CD4-positive, alpha-beta T cell (primary cell): ENCODE measurements around the gene C16orf46. TPM values are rescaled to one million over a fixed set of nuclear protein-coding genes. Genes with fewer than 3 reads are reported as not detected.

ENCODE experiments used
- ATAC-seq: fragments of 200-7000 bp; cut with Tn5 transposase; one replicate; pipeline ENCODE4 v1.10.0; 2022; ENCODE audit warnings: mild to moderate bottlenecking; ENCODE audit not compliant: poor library complexity
- CTCF ChIA-PET: fragments of 350-600 bp; sonication (Branson Sonifier 250); formaldehyde crosslinking; loops from one replicate; lab custom pipeline; 2021; ENCODE audit warnings: antibody characterized with exemption, inconsistent platforms; lab: Charles Lee
- POLR2A ChIA-PET: fragments of 350-600 bp; sonication (Branson Sonifier 250); formaldehyde crosslinking; loops from one replicate; lab custom pipeline; 2021; ENCODE audit warnings: antibody characterized with exemption, inconsistent platforms; lab: Charles Lee
- DNase-seq, 14 experiments: peaks; one replicate each; pipeline ENCODE4 v3.0.0-alpha.2; 2013 to 2020; ENCODE audit warnings: mixed read lengths in 2 of 14
- H3K27ac ChIP-seq, 2 donors: one replicate each; pipeline versions ENCODE4 v1.5.1 to v1.7.0; 2013; ENCODE audit warnings: low read length in 2 of 2, low read depth in 1 of 2, mild to moderate bottlenecking in 1 of 2
- H3K27me3 ChIP-seq, 2 experiments: 1 replicate in 1 of 2; 2 replicates in 1 of 2; pipeline versions ENCODE4 v1.6.1 to v1.7.0; 2013; ENCODE audit warnings: low read length in 2 of 2, control low read depth in 1 of 2, mild to moderate bottlenecking in 1 of 2, moderate library complexity in 1 of 2; ENCODE audit not compliant: insufficient read depth in 2 of 2, control insufficient read depth in 1 of 2
- H3K36me3 ChIP-seq: one replicate; pipeline ENCODE4 v1.6.1; 2013; ENCODE audit warnings: low read length, control low read depth; ENCODE audit not compliant: insufficient read depth
- H3K4me1 ChIP-seq: one replicate; pipeline ENCODE4 v1.6.1; 2013; ENCODE audit warnings: low read length, control low read depth; ENCODE audit not compliant: insufficient read depth
- H3K4me3 ChIP-seq: one replicate; pipeline ENCODE4 v1.5.1; 2013; ENCODE audit warnings: mild to moderate bottlenecking, low read length, moderate library complexity
- H3K9me3 ChIP-seq, 2 experiments: 1 replicate in 1 of 2; 2 replicates in 1 of 2; pipeline versions ENCODE4 v1.6.1 to v1.7.0; 2013; ENCODE audit warnings: low read length in 2 of 2, mild to moderate bottlenecking in 2 of 2, control low read depth in 1 of 2, moderate library complexity in 1 of 2; ENCODE audit not compliant: control insufficient read depth in 1 of 2, insufficient read depth in 1 of 2
- H3K27ac Mint-ChIP-seq: one replicate; pipeline ENCODE4 v1.8.0; 2020; ENCODE audit warnings: mixed read lengths
- H3K27me3 Mint-ChIP-seq: one replicate; pipeline ENCODE4 v1.8.0; 2021; ENCODE audit warnings: mixed read lengths
- H3K36me3 Mint-ChIP-seq: one replicate; pipeline ENCODE4 v1.8.0; 2021; ENCODE audit warnings: low read depth, mixed read lengths
- H3K4me1 Mint-ChIP-seq: one replicate; pipeline ENCODE4 v1.8.0; 2021; ENCODE audit warnings: low read depth, mixed read lengths
- H3K4me3 Mint-ChIP-seq: one replicate; pipeline ENCODE4 v1.8.0; 2020; ENCODE audit warnings: mild to moderate bottlenecking, mixed read lengths
- H3K9me3 Mint-ChIP-seq: one replicate; pipeline ENCODE4 v1.8.0; 2020; ENCODE audit warnings: mixed read lengths
- intact Hi-C, 2 experiments: fragments of 100-400 bp; cut with DNase I in 1 of 2; cut with micrococcal nuclease in 1 of 2; formaldehyde crosslinking; loops; one replicate each; pipeline versions ENCODE4 v1.15.1 to v1.9.0; 2023 to 2025; cut with DNase I, micrococcal nuclease
- total RNA-seq, 174 experiments: library from RNA in 2 of 174; stranded (reverse) in 2 of 174; gene quantifications; one replicate each; pipeline ENCODE4 v1.2.3 and lab custom pipeline; 2021 to 2026
- TF ChIP-seq, protein P1 (sequence below): fragments of 200-600 bp; IDR thresholded peaks from one replicate; pipeline ENCODE4 v1.8.0; 2022; ENCODE audit warnings: antibody characterized with exemption, mild to moderate bottlenecking

C16orf46 gene
- total RNA-seq, 2 experiments from 2014 or later, result 0.55 TPM; not detected in 1

DNA sequence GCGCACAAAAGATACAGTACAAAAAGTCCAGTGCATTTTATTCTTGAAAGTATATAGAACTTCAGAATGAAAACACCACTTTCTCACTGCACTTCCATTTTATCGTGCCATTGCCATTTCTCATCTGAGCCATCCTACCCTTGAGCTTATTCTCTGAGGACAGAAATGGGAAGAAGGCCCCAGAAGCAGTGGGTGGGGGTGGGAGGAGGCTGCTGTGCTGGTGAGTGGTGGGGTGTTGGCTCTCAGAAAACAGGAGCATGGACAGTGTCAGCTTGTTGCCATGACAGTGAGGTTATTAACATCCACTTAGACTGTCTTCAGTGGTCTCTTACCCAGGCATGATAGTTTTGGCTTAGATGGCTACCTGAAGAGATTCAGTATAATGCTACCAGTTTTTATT is 36.9 kb downstream of the C16orf46 start:
- DNase-seq, result no peak
- TF ChIP-seq, protein P1, sequence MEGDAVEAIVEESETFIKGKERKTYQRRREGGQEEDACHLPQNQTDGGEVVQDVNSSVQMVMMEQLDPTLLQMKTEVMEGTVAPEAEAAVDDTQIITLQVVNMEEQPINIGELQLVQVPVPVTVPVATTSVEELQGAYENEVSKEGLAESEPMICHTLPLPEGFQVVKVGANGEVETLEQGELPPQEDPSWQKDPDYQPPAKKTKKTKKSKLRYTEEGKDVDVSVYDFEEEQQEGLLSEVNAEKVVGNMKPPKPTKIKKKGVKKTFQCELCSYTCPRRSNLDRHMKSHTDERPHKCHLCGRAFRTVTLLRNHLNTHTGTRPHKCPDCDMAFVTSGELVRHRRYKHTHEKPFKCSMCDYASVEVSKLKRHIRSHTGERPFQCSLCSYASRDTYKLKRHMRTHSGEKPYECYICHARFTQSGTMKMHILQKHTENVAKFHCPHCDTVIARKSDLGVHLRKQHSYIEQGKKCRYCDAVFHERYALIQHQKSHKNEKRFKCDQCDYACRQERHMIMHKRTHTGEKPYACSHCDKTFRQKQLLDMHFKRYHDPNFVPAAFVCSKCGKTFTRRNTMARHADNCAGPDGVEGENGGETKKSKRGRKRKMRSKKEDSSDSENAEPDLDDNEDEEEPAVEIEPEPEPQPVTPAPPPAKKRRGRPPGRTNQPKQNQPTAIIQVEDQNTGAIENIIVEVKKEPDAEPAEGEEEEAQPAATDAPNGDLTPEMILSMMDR, result no peak
- H3K4me3 Mint-ChIP-seq, result no peak overlapping the region
- no peak for ATAC-seq
- ChIA-PET CTCF (interaction anchor here (1.3 to 8.0 kb wide), 2 partner anchors 17 to 36 kb away, joined by 3 to 80 read pairs; partner anchors contain the start of genes CENPN and CMC2), POLR2A (no interaction called here)
- no peaks in the 10 kb centered on the region for H3K27me3 Mint-ChIP-seq
- H3K4me1 Mint-ChIP-seq, result peaks cover 38% of the 10 kb centered on the region
- intact Hi-C loops, result no loop called here
- Histone ChIP-seq H3K27me3 (no peaks in the 10 kb centered on the region), H3K4me1 (peaks cover 30% of the 10 kb centered on the region), H3K9me3 (no peaks in the 10 kb centered on the region), H3K27ac (no peak overlapping the region), H3K4me3 (no peak overlapping the region), H3K36me3 (peaks cover 46% of the 10 kb centered on the region)
- H3K9me3 Mint-ChIP-seq, result no peaks in the 10 kb centered on the region
- H3K36me3 Mint-ChIP-seq, result peaks cover 64% of the 10 kb centered on the region
- H3K27ac Mint-ChIP-seq, result no peak overlapping the region

DNA sequence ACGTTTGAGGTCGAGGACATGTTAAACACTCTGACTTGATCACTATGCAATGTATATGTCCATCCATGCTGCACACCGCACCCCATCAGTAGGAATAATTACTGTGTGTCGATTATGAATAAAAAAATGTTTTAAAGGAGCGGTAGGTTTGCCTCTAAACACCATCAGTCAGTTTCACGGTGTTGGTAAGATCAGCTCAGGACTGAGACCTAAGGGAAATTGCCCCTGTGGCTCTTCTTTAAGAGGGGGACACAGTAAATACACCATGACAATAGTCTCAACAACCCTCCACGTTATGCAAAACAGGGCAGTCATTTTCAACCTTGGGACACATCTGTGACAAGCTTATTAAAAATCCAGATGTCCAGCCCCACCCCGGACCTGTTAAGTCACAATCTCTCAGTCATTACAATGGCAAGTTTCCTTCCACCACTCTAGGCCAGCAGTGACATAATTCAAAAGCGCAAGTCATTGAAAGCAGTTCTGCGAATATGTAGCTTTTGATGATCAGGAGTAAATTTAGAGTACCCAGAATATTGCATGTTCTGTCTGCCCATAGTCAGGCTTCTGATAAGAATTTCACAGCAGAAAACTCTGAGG is 40.2 kb downstream of the C16orf46 start:
- peaks cover 15% of the 10 kb centered on the region for H3K36me3 ChIP-seq
- CTCF ChIA-PET, result interaction anchor here (8.0 kb wide), 1 partner anchor 33 kb away, joined by 80 read pairs; the partner anchor contains the start of genes CENPN and CMC2
- Mint-ChIP-seq H3K4me1 (peaks cover 40% of the 10 kb centered on the region), H3K36me3 (peaks cover 31% of the 10 kb centered on the region), H3K9me3 (no peaks in the 10 kb centered on the region), H3K27ac (peak overlapping the region; percentile 73), H3K27me3 (no peaks in the 10 kb centered on the region), H3K4me3 (peak overlapping the region; percentile 90)
- POLR2A ChIA-PET, result interaction anchor here (1.2 to 3.6 kb wide), 7 partner anchors 8 to 701 kb away, joined by 3 to 51 read pairs (median 6); partner anchors contain the start of genes C16orf46, CENPN, CMC2 and GAN
- peak overlapping the region; percentile 57 for H3K4me3 ChIP-seq
- TF ChIP-seq, protein P1, result no peak
- H3K27me3 ChIP-seq, result no peaks in the 10 kb centered on the region
- H3K4me1 ChIP-seq, result peaks cover 30% of the 10 kb centered on the region
- H3K27ac ChIP-seq, result no peak overlapping the region
- DNase-seq (no peak), ATAC-seq (no peak)
- no peaks in the 10 kb centered on the region for H3K9me3 ChIP-seq
- intact Hi-C loops, result loop anchor here (2.0 to 10.0 kb wide), 6 partner anchors 38 to 1138 kb away; partner anchors contain the start of genes GAN (in 1 of the 2), GCSH (in 1 of the 2) and MPHOSPH6 (in 1 of the 2)

DNA sequence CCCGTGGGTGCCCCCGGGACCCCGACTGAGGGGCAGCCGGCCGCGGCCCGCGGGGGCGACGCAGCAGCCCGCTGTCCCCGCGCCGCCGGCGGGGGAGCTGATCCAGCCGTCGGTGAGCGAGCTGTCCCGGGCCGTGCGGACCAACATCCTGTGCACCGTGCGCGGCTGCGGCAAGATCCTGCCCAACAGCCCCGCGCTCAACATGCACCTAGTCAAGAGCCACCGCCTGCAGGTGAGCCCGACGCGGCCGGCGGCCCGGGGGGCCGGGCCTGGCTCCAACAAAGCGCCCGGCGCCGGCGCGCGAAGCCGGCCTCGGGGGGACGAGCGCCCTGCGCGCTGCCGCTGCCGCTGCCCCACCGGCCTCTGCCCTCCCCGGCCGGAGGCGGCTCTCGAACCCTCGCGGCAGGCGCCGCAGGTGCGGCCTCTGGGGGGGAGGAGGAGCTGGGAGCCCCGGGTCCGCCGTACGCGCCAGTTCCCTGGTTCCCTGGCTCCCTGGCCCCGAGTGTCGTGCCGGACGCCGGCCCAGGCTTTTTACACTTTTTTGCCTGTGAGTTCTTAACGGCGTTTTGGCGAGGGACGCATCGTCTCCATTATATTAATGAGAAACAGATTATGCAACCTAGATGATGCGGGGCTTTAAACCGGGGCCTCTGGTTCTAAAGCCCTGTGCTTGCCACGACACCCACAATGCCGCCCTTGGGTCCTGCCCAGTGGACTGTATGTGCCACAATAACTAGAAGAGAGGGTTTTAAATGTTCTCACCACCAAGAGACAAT is 40.9 kb downstream of the C16orf46 start:
- H3K36me3 Mint-ChIP-seq, result peaks cover 24% of the 10 kb centered on the region
- H3K27me3 ChIP-seq, result no peaks in the 10 kb centered on the region
- ChIA-PET CTCF (interaction anchor here (0.6 to 8.0 kb wide), 23 partner anchors 9 to 494 kb away, joined by 3 to 80 read pairs (median 4); partner anchors contain the start of genes C16orf46, CENPN, CMC2 and GCSH), POLR2A (interaction anchor here (0.6 to 3.6 kb wide), 13 partner anchors 9 to 702 kb away, joined by 3 to 51 read pairs (median 4); partner anchors contain the start of genes C16orf46, CENPN, CMC2 and GAN)
- TF ChIP-seq, protein P1, result no peak
- H3K4me3 ChIP-seq, result peak overlapping the region; percentile 57
- H3K9me3 Mint-ChIP-seq, result no peaks in the 10 kb centered on the region
- H3K27ac Mint-ChIP-seq, result peak overlapping the region; percentile 73
- no peaks in the 10 kb centered on the region for H3K9me3 ChIP-seq
- DNase-seq, result peak in 11 of 14 experiments; percentile 11 to 79 (median 36)
- H3K4me1 Mint-ChIP-seq, result peaks cover 40% of the 10 kb centered on the region
- H3K27me3 Mint-ChIP-seq, result no peaks in the 10 kb centered on the region
- H3K4me3 Mint-ChIP-seq, result peak overlapping the region; percentile 90
- intact Hi-C loops, result loop anchor here (1.0 to 10.0 kb wide), 9 partner anchors 29 to 1139 kb away; partner anchors contain the start of genes GCSH (in 2 of the 2), CENPN (in 1 of the 2), GAN (in 1 of the 2) and MPHOSPH6 (in 1 of the 2)
- H3K4me1 ChIP-seq, result peaks cover 30% of the 10 kb centered on the region
- no peak overlapping the region for H3K27ac ChIP-seq
- peak; percentile 53 for ATAC-seq
- H3K36me3 ChIP-seq, result peaks cover 8% of the 10 kb centered on the region
